IMR-90 (cell line): ENCODE measurements around the gene ANXA2. TPM values are rescaled to one million over a fixed set of nuclear protein-coding genes. Genes with fewer than 3 reads are reported as not detected.
A peak's percentile ranks its signal among the peaks of the same experiment; 100 is the strongest.

Experiments used
- ATAC-seq: fragments of 200-7000 bp; cut with Tn5 transposase; 2 replicates; pipeline ENCODE4 v1.9.1; 2020; ENCODE audit warnings: low read depth, mild to moderate bottlenecking, moderate library complexity
- BruUV-seq: library from RNA; stranded (reverse); fragments of 400-500 nt; replicated peaks from 2 replicates; lab custom pipeline; 2021; lab: Mats Ljungman, UMichigan
- CTCF ChIA-PET: fragments of 300-600 bp; formaldehyde crosslinking; extraction: SDS; loops from one replicate; lab custom pipeline; 2021; ENCODE audit warnings: antibody characterized with exemption; lab: Yijun Ruan, JAX
- POLR2A ChIA-PET: fragments of 300-600 bp; sonication (Branson Sonifier 250); formaldehyde crosslinking; loops from one replicate; lab custom pipeline; 2022; ENCODE audit warnings: antibody characterized with exemption; ENCODE audit not compliant: unreplicated experiment; lab: Charles Lee
- DNase-seq: peaks from one replicate; pipeline ENCODE4 v3.0.0; 2013
- H2AFZ ChIP-seq: replicated peaks from 2 replicates; pipeline ENCODE3; 2013; ENCODE audit warnings: low read length, mild to moderate bottlenecking; ENCODE audit not compliant: poor library complexity
- H2AK5ac ChIP-seq: 2 replicates; pipeline ENCODE4 v1.6.1; 2013; ENCODE audit warnings: low read depth, low read length, inconsistent platforms
- H2AK9ac ChIP-seq: replicated peaks from 2 replicates; pipeline ENCODE3; 2013; ENCODE audit warnings: mild to moderate bottlenecking, low read depth, low read length, moderate library complexity; ENCODE audit not compliant: poor library complexity
- H2BK120ac ChIP-seq: 2 replicates; pipeline ENCODE4 v1.6.1; 2013; ENCODE audit warnings: low read depth, low read length, inconsistent platforms
- H2BK15ac ChIP-seq: 3 replicates; pipeline ENCODE4 v1.6.1; 2013; ENCODE audit warnings: low read depth, low read length, inconsistent platforms
- H2BK20ac ChIP-seq: 2 replicates; pipeline ENCODE4 v1.6.1; 2013; ENCODE audit warnings: low read depth, mild to moderate bottlenecking, inconsistent platforms, low read length, moderate library complexity
- H2BK5ac ChIP-seq: 2 replicates; pipeline ENCODE4 v1.6.1; 2013; ENCODE audit warnings: mild to moderate bottlenecking, low read depth, low read length, inconsistent platforms; ENCODE audit not compliant: poor library complexity, severe bottlenecking
- H3K14ac ChIP-seq: replicated peaks from 2 replicates; pipeline ENCODE4 v1.6.1; 2013; ENCODE audit warnings: low read depth, low read length, inconsistent platforms
- H3K18ac ChIP-seq: 2 replicates; pipeline ENCODE4 v1.6.1; 2013; ENCODE audit warnings: low read depth, low read length, control low read depth
- H3K23ac ChIP-seq: 2 replicates; pipeline ENCODE4 v1.6.1; 2013; ENCODE audit warnings: low read depth, low read length, inconsistent platforms
- H3K27ac ChIP-seq: 2 replicates; pipeline ENCODE4 v1.5.1; 2013; ENCODE audit warnings: mild to moderate bottlenecking, control low read depth, low read length; ENCODE audit not compliant: insufficient read depth
- H3K27me3 ChIP-seq: 2 replicates; pipeline ENCODE4 v1.6.1; 2013; ENCODE audit warnings: low read length; ENCODE audit not compliant: control insufficient read depth, insufficient read depth
- H3K36me3 ChIP-seq: 2 replicates; pipeline ENCODE4 v1.6.1; 2013; ENCODE audit warnings: low read length, mixed read lengths; ENCODE audit not compliant: control insufficient read depth, insufficient read depth
- H3K4ac ChIP-seq: 2 replicates; pipeline ENCODE4 v1.6.1; 2013; ENCODE audit warnings: low read depth, low read length, inconsistent platforms
- H3K4me1 ChIP-seq: 2 replicates; pipeline ENCODE4 v1.6.1; 2013; ENCODE audit warnings: low read length, mixed read lengths; ENCODE audit not compliant: control insufficient read depth, insufficient read depth
- H3K4me2 ChIP-seq: 2 replicates; pipeline ENCODE4 v1.6.1; 2013; ENCODE audit warnings: low read depth, mild to moderate bottlenecking, control low read depth, low read length, moderate library complexity
- H3K4me3 ChIP-seq: 2 replicates; pipeline ENCODE4 v1.5.1; 2013; ENCODE audit warnings: low read depth, mild to moderate bottlenecking, control low read depth, low read length, moderate library complexity; ENCODE audit not compliant: insufficient read depth
- H3K56ac ChIP-seq: 2 replicates; pipeline ENCODE4 v1.6.1; 2013; ENCODE audit warnings: low read length, inconsistent platforms; ENCODE audit not compliant: insufficient read depth; ENCODE audit errors: extremely low read depth
- H3K79me1 ChIP-seq, 2 experiments: 2 replicates each; pipeline ENCODE4 v1.6.1; 2013; ENCODE audit warnings: low read length in 2 of 2, inconsistent platforms in 1 of 2, low read depth in 1 of 2
- H3K9ac ChIP-seq: 2 replicates; pipeline ENCODE4 v1.6.1; 2013; ENCODE audit warnings: low read depth, low read length, control low read depth
- H3K9me1 ChIP-seq: 2 replicates; pipeline ENCODE4 v1.6.1; 2013; ENCODE audit warnings: low read length, inconsistent platforms; ENCODE audit not compliant: insufficient read depth
- H3K9me3 ChIP-seq: 2 replicates; pipeline ENCODE4 v1.6.1; 2013; ENCODE audit warnings: low read length; ENCODE audit not compliant: control insufficient read depth, insufficient read depth
- H4K20me1 ChIP-seq: 2 replicates; pipeline ENCODE4 v1.6.1; 2013; ENCODE audit warnings: low read length, inconsistent platforms; ENCODE audit not compliant: insufficient read depth
- H4K5ac ChIP-seq: 2 replicates; pipeline ENCODE4 v1.6.1; 2013; ENCODE audit warnings: mild to moderate bottlenecking, low read depth, low read length, control low read depth
- H4K8ac ChIP-seq, 2 experiments: 2 replicates each; pipeline ENCODE4 v1.6.1; 2013; ENCODE audit warnings: low read depth in 2 of 2, low read length in 2 of 2, control low read depth in 1 of 2, inconsistent platforms in 1 of 2
- H4K91ac ChIP-seq: 2 replicates; pipeline ENCODE4 v1.6.1; 2013; ENCODE audit warnings: low read depth, low read length, inconsistent platforms; ENCODE audit not compliant: insufficient read depth
- BHLHE40 ChIP-seq: fragments of 150-350 bp; IDR thresholded peaks from 2 replicates; pipeline ENCODE4 v1.6.1; 2016; ENCODE audit warnings: mild to moderate bottlenecking, low read depth, low read length
- FOS ChIP-seq: fragments of 150-350 bp; IDR thresholded peaks from 2 replicates; pipeline ENCODE4 v1.6.1; 2016; ENCODE audit warnings: low read depth, low read length
- MAZ ChIP-seq: IDR thresholded peaks from 2 replicates; pipeline ENCODE4 v1.6.1; 2012; ENCODE audit warnings: low read depth, mild to moderate bottlenecking, low read length, improper control_type of control experiment, moderate library complexity, borderline replicate concordance
- NFE2L2 ChIP-seq: fragments of 150-350 bp; IDR thresholded peaks from 2 replicates; pipeline ENCODE4 v1.6.1; 2016; ENCODE audit warnings: low read depth, mild to moderate bottlenecking, low read length
- dilution Hi-C: fragments of 300-500 bp; cut with HindIII; formaldehyde crosslinking; loops from one replicate; pipeline ENCODE4 v1.14.3; 2018; ENCODE audit warnings: low sequenced_read_pairs; ENCODE audit not compliant: unreplicated experiment
- in situ Hi-C: fragments of 300-500 bp; cut with MboI; formaldehyde crosslinking; loops from 3 replicates; pipeline ENCODE4 v1.14.3; 2019; ENCODE audit warnings: low sequenced_read_pairs, inconsistent platforms, mixed read lengths
- intact Hi-C: fragments of 100-400 bp; cut with micrococcal nuclease; formaldehyde crosslinking; loops from 2 replicates; pipeline ENCODE4 v1.10.0; 2022
- polyA plus RNA-seq, 3 experiments: library from polyadenylated mRNA; depleted of rRNA; stranded (reverse); fragments of >200 nt; gene quantifications; 2 replicates each; pipeline ENCODE4 v1.2.3, GENCODE V29; 2012; ENCODE audit warnings: low replicate concordance in 1 of 3
- total RNA-seq: library from RNA; depleted of rRNA; stranded (reverse); fragments of >200 nt; gene quantifications from 2 replicates; pipeline ENCODE4 v1.2.3, GENCODE V29; 2012

ANXA2 gene
- total and polyA plus RNA-seq, 2 of the 4 experiments (the other 2 are of a cell fraction) = 7,454 to 8,412 TPM

DNA sequence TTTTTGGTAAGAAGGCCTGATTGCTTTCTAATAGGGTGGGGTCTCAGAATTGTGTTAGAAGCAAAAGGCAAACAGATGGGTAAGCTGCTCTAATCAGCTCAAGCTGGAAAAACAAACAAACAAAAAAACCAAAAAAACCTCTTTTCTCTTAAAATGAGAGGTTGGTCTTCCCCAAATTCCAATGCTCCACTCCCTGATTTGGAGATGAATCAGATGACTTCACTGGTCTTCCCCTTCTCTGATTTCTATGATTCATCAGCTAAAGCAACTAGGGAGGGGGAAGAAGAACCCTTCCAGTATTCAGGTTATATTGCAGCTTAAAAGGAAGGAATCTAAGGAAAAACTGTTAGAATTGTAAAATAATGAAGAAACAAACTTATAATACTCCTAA is 9.6 kb upstream of the ANXA2 start:
- Histone ChIP-seq H2BK5ac (peak overlapping the region; percentile 86), H3K18ac (peak overlapping the region; percentile 56; the same call in 1 of the 2 replicates), H3K4me3 (no peak overlapping the region), H3K4ac (no peak overlapping the region; the same call in 1 of the 2 replicates), H2AK5ac (no peak overlapping the region), H4K5ac (no peak overlapping the region), H2AK9ac (no peak overlapping the region), H2BK120ac (no peak overlapping the region), H3K36me3 (no peaks in the 10 kb centered on the region), H4K91ac (no peak overlapping the region), H2BK20ac (no peak overlapping the region), H3K14ac (no peak overlapping the region), H3K9ac (no peak overlapping the region), H3K27ac (no peak overlapping the region), H3K4me2 (peak overlapping the region; percentile 53; the same call in 1 of the 2 replicates), H3K4me1 (peaks cover 12% of the 10 kb centered on the region), H3K9me1 (peaks cover 11% of the 10 kb centered on the region), H2BK15ac (no peak overlapping the region), H4K8ac (no peak overlapping the region), H3K27me3 (no peaks in the 10 kb centered on the region), H3K23ac (no peak overlapping the region), H2AFZ (no peak overlapping the region), H3K9me3 (no peaks in the 10 kb centered on the region), H3K56ac (no peak overlapping the region), H3K79me1 (peaks cover 0 to 22% of the 10 kb centered on the region in 2 experiments; a peak in 2 of 4 replicates), H4K20me1 (peaks cover 6% of the 10 kb centered on the region)
- TF ChIP-seq FOS (peak; percentile 82; the same call in 1 of the 2 replicates), MAZ (peak; percentile 19; the same call in 1 of the 2 replicates), NFE2L2 (no peak), BHLHE40 (0 out of 2 replicates have a peak, but pooled peaks have one; percentile 24)
- DNase-seq (peak; percentile 91), ATAC-seq (peak; percentile 87)
- in situ Hi-C loops = no loop called here
- CTCF ChIA-PET = no interaction called here
- no TSS peak for BruUV-seq
- intact Hi-C loops = no loop called here
- dilution Hi-C loops = no loop called here
- POLR2A ChIA-PET = interaction anchor here (0.9 kb wide), 1 partner anchor 9 kb away, joined by 4 read pairs; the partner anchor contains the start of gene ANXA2
